ENCODE measurements around the gene MAP3K20. TPM values are rescaled to one million over a fixed set of nuclear protein-coding genes. Genes with fewer than 3 reads are reported as not detected.
"Not testable (repeated sequence)": the region's sequence is repeated elsewhere in the genome, so short reads cannot be mapped to it uniquely, and the experiment has no call there.

Gene MAP3K20
- total RNA-seq, 1 experiment from 2014 or later = 25.2 TPM

GRCh38 chr2:173226899-173227698 is 151.5 kb downstream of the MAP3K20 start:
- no peak for DNase-seq (ENCODE audit: low read depth)

DNA sequence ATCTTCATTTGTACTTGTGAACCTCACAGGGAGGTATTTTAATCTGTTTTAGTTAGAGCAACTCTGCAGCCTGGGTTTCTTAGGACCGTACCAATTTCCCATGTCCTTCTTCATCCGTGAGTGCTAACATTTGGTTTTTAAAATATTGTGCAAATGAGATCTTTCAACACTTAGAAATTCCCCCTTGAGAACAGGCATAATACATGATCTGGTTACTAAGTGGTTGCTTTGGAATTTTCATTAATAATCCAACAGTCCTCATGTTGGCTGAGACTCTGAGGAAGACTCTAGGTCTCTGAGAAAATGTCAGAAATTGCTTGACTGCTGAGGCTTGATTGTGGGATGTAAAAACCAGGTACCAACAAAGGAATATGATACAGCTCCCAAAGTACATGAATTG is 153.4 kb downstream of the MAP3K20 start:
- no peak for DNase-seq (ENCODE audit: low read depth)

GRCh38 chr2:173230181-173230580 is 154.5 kb downstream of the MAP3K20 start:
- DNase-seq (ENCODE audit: low read depth) = no peak

DNA sequence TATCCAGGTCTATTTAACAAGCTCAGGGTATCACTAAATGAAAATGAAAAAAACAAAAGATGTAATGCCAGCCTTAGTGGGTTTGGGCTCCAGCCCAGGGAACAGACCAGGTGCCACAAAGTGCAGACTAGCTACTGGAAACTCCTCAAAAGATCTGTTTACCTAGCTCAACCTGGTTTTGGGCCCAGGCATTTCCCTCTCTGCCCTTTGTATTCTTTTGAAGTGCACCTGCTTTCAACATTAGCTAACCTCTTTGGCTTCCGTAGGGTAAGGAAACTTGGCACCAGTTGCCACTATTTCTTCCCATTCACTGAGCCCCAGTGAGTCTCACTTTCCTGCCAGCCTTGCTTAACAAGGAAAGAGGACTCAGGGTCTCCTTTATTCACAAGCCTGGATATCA is 155.4 kb downstream of the MAP3K20 start:
- DNase-seq (ENCODE audit: low read depth) = no peak

- no peak for DNase-seq (ENCODE audit: low read depth)
These were observed 155.8 kb downstream of the MAP3K20 start for GRCh38 chr2:173231465-173231864.

- no peak for DNase-seq (ENCODE audit: low read depth)
These were observed 157.5 kb downstream of the MAP3K20 start for GRCh38 chr2:173232956-173233744.

- DNase-seq (ENCODE audit: low read depth) = no peak
These were observed 160.5 kb downstream of the MAP3K20 start for GRCh38 chr2:173235947-173236803.

DNA sequence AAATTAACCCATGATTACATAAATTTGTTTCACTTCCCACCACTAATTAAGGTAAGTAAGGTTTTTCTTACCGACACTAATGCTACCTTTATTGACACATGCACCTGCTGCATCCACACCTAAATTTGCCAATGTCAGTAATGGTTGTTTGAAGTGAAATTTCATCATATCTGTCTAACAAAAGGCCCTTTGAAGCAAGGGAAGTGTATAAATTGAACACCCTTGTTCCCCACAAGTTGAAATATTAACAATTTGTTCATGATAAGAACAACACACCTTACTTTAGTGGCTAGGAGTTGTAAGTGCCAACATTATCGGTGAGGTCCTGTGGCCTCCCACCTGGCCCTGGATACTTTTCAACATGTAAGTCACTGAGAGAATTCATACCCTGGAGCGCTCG is 162.7 kb downstream of the MAP3K20 start:
- no peak for DNase-seq (ENCODE audit: low read depth)

DNA sequence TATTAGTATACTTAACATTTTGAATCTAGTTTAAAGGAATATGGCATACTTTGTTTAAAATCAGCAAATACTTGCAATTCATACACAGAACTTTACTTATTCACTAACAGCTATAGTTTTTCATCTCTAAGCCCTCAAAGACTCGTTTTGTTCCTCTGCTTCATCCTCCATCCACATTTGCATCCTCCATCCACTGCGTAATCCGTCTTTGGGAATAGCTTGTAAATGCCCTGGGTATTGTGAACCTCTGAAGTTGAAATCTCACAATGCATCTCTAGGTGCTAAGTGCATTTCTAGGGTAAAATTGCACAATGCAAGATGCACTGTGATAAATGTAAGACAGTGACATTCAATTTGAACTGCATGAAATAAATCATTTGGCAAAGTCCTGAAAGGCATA is 163.2 kb downstream of the MAP3K20 start:
- no peak for DNase-seq (ENCODE audit: low read depth)

- no peak for DNase-seq (ENCODE audit: low read depth)
These were observed 164.0 kb downstream of the MAP3K20 start for GRCh38 chr2:173239644-173240043.

DNA sequence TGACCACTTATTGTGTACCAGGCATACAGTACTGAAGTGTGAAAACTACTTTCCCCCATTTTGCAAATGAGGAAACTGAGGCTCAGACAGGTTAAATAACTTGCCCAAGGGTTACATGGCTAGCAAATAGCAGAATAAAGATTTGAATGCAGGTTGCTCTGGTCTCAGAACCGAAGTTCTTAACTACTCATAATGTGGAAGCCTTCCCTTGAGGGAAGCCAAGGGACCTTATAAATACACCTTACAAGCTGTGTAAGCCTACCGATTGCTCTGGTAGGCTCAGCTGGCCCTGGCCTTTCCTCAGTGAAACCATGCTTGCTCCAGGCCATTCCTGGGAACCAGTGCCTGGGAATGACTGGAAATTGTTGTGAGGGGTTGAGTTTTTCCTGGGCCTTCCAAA is 164.4 kb downstream of the MAP3K20 start:
- no peak for DNase-seq (ENCODE audit: low read depth)

- no peak for DNase-seq (ENCODE audit: low read depth)
These were observed 166.0 kb downstream of the MAP3K20 start for GRCh38 chr2:173241643-173242042.

- no peak for DNase-seq (ENCODE audit: low read depth)
These were observed 171.5 kb downstream of the MAP3K20 start for GRCh38 chr2:173247156-173247555.

DNA sequence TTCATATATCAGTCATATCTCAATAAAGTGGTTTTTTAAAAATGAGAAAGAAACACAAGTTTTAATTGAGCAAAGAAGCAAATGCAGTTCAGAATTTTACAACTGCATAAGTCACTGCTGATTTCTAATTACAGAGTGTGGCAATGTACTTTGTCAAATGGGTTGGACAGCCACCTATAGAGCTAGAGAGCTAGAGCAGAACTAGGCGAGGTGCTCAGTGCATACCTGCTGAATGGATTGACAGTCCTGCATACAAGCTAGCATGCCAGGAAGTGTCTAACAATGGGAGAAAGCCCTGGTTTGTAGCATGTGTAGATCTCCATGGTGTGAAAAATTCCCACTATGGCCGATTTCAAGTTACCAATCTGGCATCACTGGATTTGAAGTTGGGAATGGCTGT is 172.7 kb downstream of the MAP3K20 start:
- no peak for DNase-seq (ENCODE audit: low read depth)

- DNase-seq (ENCODE audit: low read depth) = no peak
These were observed 174.3 kb downstream of the MAP3K20 start for GRCh38 chr2:173249661-173250641.

- no peak for DNase-seq (ENCODE audit: low read depth)
These were observed 175.6 kb downstream of the MAP3K20 start for GRCh38 chr2:173251225-173251624.

DNA sequence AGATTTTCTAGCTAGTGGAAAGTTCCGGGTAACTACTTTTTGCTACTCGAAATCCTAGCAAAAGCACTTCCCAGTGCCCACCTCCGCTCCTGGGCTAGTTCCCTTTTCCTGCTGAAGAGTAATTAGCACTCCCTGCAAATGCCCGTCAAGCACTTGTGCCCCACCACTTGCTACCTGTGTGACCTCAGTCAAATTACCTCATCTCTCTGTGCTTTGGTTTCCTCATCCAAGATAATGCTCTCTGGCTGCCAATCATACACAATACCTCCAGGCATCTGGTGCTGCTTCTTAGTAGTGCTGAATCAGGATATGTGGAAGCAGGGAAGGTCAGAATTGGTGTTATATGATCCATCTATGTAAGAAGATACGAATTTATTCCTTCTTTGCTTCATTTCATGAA is 176.9 kb downstream of the MAP3K20 start:
- DNase-seq (ENCODE audit: low read depth) = no peak

- no peak for DNase-seq (ENCODE audit: low read depth)
These were observed 179.0 kb downstream of the MAP3K20 start for GRCh38 chr2:173254659-173255058.

DNA sequence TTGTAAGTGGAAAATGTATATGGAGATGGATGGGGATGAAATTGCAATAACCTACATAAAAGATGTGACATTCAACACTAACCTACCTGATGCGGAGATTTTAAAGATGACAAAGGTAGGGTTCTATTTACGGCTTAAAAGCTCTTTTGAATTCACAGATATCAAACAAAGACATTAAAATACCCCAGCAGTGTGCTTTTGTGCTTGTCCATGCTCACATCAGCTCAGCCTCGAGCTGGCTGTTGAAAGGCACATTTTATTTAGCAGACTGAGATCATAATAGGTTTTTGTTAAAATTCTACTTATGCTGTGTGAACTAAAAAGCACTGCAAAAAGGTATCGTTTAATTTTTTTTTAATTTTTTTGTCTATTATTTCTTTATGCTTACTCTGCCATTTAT is 183.1 kb downstream of the MAP3K20 start:
- DNase-seq (ENCODE audit: low read depth) = no peak

DNA sequence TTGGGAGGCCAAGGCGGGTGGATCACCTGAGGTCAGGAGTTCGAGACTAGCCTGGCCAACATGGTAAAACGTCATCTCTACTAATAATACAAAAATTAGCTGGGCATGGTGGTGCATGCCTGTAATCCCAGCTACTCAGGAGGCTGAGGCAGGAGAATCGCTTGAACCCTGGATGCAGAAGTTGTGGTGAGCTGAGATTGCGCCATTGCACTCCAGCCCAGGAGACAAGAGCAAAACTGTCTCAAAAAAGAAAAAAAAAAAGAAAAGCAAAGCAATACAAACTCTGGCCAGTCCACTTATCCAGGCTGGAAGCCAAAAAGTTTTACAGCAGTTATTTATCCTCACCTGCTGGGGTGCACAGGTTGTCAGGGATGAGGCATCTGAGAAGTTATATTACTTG is 186.7 kb downstream of the MAP3K20 start:
- not testable (repeated sequence) for DNase-seq (ENCODE audit: low read depth)

- DNase-seq (ENCODE audit: low read depth) = no peak
These were observed 188.5 kb downstream of the MAP3K20 start for GRCh38 chr2:173264151-173264550.

All from HT1080 (cell line).